Hematopoietic multipotent progenitor cell treated with erythropoietin and hydrocortisone succinate and interleukin-3 and kit ligand, for 15 days (in vitro differentiated cells): ENCODE data around the gene REC8.
A peak's percentile ranks its signal among the peaks of the same experiment; 100 is the strongest.

Experiments used
- DNase-seq: peaks from one replicate; pipeline ENCODE4 v3.0.0-alpha.2; 2015; ENCODE audit warnings: low spot score

REC8 gene

DNA sequence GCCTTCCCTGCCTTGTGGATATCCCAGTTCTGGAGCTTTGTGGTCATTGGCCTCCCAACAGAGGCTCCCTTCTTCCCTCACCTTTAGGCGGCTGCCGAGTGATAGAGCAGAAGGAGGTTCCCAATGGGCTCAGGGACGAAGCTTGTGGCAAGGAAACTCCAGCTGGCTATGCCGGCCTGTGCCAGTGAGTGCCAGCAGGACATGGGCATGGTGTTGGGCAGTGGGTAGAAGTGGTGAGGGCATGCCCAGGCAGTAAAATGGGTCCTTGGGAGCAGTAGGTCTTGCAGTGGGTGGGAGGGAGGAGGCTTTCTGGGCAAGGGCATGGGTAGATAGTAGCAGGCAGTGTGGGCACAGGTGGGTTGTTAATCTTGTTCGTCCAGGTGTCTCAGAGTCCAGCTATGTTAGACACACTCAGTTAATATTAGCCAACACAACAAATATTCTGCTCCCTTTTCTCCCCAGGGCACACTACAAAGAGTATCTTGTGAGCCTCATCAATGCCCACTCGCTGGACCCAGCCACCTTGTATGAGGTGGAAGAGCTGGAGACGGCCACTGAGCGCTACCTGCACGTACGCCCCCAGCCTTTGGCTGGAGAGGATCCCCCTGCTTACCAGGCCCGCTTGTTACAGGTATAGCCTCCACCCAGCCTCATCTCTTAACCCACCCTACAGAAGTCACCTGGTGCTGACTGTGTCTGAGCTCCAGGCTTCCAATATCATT, 11.9 kb upstream of the REC8 start:
- DNase-seq = no peak

DNA sequence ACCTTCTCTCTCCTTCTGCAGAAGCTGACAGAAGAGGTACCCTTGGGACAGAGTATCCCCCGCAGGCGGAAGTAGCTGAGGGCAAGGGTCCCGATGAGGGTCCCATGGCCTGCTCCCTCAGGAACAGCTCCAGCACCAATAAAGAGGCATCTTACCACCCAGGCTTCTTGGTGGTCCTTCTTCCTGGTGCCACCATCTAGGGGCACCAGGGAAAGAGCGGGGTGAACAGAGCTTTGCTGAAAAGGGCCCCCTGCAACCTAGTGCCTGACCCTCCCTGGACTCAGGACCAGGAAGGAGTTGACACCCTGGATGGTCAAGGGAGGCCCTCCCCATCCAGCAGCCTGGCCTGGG, 11.4 kb upstream of the REC8 start:
- DNase-seq = no peak

DNA sequence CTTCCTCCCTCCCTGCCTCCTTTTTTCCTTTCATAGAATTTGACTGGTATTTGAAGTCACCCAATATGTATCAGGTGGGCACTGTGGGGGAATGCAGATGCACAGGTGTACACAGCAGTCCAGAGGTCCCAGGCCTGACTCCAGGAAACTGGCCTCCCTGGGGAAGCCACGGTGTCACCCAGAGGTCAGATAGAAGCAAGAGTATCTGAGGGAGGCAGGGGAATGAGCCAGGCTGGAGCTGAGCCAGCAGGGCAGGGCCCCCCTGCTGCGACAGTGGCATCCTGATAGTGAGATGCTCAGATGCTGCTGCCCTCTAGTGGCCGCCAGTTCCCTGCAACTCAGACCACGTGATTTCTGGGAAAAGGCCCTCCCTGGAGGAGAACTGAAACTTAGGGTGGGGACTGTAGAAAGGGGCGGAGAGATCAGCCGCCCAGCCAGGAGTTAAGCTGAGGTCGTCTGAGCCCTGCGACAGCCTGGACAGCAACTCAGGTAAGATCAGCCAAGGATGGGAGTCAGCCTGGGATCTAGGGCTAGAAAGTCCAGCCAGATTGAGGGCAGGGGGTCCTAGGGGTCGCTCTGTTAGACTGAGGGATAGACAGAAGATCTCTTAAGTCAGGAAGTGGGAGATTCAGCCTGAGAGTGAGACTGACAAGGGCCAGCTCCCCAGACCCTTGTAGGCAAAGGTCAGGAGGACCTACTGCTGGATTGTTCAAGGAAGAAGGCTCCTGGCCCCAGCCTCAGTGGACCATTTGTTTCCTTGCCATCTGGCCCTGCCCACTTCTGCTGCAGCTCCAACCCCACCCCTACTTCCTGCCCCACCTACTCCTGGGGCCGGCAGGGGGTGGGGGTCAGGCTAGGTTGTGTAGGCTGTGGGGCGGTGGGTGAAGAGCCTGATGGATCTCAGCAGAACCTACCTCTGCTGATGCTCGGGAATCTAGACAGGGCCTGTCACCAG, 10.8 kb upstream of the REC8 start, which contains the start of gene IRF9:
Gene IRF9, plus strand, starts transcription at position 416 of the 955 bp plus-strand sequence. CDS start 880 bp downstream, outside the sequence.
- peak; percentile 99 for DNase-seq

DNA sequence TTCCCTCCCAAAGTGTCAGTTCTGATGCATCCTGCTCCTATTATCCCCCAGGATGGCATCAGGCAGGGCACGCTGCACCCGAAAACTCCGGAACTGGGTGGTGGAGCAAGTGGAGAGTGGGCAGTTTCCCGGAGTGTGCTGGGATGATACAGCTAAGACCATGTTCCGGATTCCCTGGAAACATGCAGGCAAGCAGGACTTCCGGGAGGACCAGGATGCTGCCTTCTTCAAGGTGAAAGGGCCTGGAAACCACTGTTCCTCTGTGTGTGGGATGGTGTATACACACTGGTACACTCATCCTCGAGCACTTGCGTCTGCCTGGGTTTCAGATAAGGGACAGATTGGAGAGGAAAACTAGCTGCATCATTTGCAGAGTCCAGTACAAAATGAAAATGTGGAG, 9.8 kb upstream of the REC8 start:
- peak; percentile 45 for DNase-seq

DNA sequence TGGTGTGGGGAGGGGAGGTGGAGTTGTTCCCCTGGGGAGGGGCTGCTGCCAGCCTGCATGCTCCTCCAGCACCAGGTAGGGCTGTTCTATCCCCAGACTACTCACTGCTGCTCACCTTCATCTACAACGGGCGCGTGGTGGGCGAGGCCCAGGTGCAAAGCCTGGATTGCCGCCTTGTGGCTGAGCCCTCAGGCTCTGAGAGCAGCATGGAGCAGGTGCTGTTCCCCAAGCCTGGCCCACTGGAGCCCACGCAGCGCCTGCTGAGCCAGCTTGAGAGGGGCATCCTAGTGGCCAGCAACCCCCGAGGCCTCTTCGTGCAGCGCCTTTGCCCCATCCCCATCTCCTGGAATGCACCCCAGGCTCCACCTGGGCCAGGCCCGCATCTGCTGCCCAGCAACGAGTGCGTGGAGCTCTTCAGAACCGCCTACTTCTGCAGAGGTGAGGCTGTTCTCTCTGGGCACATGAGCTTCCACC, 7.3 kb upstream of the REC8 start:
- no peak for DNase-seq

DNA sequence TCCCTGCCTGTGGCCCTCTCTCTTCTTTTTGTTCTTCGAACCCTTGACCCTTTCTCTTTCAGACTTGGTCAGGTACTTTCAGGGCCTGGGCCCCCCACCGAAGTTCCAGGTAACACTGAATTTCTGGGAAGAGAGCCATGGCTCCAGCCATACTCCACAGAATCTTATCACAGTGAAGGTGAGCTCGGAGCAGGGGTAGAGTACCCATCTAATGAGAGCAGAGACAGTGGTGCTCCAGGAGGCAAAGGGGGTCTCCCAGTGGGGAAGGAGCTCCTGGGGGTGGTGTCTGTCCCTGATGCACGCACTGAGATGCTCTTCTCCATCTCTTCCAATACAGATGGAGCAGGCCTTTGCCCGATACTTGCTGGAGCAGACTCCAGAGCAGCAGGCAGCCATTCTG, 6.1 kb upstream of the REC8 start:
- no peak for DNase-seq

DNA sequence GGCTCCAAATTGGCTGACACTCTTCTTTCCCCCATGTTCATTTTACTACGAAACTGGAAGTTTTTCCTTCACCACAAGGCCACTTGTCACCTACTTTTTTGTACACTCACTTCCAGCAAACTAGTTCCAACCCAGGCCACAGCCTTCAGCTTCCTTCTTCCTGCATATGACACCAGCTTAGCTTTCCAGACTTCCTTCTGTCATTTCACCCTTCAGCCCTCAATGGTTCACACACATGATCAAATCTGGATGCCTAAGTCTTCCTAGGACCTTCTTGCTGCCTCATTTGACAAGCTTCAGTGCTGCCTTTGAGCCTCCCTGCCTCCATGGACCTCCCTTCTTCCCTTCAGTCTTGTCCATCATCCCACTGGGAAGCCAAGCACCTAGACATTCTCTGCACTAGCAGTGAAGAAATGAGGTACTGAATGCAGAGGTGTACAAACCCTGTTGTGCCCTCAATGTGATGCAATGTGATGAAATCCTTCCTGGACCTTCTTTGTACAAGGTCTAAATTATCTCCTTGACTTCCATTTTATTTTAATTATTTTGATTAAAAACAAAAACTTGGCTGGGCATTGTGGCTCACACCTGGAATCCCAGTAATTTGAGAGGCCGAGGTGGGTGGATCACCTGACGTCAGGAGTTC, 4.3 kb upstream of the REC8 start:
- peak; percentile 30 for DNase-seq

DNA sequence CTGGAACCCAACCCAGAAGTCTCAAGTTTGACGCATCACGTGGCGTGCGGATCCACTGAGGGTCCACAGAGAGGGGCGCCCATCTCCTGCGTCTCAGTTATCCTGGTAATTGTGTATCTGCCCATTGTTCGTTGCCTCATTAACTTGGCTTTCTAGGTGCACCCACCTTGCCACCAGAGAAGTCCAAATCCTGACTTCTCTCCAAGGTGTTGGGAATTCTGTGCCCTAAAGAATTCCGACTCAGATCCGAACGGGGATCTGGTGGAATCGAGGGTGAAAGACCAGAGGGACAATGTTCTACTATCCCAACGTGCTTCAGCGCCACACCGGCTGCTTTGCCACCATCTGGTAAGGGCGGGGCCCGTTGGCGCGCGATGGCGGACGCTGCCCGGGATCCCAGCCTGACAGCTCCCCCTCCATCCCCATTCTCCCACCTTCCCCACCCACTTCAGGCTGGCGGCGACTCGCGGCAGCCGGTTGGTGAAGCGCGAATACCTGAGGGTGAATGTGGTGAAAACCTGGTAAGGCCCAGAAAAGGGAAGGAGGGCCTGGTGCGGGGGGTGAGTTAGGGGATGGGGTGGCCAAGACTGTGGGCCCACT, 481 bp downstream of the REC8 start:
- DNase-seq = no peak

DNA sequence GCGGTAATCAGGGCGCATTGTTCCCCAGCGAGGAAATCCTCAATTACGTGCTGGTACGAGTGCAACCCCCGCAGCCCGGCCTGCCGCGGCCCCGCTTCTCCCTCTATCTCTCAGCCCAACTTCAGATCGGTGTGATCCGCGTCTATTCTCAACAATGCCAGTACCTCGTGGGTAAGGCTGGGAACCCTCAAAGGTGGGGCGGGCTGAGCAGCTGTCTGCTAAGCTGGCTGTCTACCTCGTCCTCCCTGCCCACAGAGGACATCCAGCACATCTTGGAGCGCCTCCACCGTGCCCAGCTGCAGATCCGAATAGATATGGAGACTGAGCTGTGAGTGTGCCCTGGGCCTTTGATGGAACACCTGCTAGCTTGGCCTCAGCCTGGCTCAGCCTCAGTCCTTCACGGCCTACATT, 996 bp downstream of the REC8 start:
- no peak for DNase-seq

DNA sequence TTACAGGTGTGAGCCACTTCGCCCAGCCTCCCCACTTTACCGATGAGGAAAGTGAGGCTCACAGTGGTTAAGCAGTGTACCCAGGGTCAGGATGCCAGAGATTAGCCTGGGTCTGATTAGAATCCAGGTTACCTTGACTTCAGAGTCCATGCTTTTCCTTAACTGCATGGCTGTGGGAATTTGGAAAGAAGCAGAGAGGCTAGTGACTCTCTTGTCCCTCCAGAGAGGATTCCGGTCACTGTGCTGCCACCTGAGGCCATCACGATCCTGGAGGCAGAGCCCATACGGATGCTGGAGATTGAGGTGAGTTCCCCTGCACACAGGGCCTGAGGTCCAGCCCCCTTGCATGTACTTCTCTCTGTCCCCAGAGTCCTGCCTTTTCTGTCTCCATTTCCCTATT, 4.7 kb downstream of the REC8 start:
- DNase-seq = no peak

DNA sequence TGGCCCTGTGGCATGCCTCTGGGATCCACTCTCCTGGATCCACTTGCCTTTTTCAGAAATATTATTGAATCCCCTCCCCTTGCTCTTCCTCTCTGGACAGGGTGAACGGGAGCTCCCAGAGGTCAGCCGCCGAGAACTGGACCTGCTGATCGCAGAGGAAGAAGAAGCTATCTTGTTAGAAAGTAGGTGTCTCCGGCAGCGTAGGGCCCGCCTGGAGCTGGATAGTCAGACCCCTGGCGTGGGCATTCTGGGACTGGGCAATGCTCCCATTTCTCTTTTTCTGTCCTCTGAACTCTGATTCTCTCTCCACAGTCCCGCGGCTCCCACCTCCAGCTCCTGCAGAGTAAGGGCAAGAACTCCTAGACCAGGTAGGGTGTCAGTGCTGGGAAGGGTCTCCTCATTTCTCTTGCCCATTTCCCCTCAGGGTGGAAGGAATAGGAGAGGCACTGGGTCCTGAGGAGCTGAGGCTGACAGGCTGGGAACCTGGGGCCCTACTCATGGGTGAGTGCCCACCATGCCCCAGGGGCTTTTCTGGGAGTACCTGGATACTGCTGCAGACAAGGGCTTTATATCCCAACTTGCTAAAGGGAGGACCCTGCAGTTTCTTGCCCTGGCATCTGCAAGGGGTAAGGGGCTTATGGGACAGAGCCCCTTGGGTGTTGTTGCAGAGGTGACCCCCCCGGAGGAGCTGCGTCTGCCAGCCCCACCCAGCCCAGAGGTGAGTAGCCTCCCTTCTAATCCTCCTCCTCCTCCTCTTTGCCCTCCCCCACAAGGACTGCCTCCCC, 5.4 kb downstream of the REC8 start:
- DNase-seq = no peak

DNA sequence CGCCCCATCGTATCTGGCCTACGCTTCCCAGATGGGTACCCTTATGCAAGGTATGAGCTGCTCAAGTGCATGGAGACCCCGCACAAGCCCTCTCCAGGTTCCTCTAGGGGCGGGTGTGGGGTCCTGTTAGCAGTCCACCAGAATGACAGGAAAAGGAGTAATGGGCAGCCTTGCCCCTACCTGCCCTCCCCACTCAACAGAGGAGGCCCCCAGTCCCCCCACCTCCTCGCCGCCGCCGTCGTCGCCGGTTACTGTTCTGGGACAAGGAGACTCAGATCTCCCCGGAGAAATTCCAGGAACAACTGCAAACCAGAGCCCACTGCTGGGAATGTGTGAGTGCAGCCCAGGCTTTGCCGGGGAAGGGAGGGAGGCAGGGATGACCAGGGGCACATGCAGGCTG, 6.0 kb downstream of the REC8 start:
- DNase-seq = no peak

DNA sequence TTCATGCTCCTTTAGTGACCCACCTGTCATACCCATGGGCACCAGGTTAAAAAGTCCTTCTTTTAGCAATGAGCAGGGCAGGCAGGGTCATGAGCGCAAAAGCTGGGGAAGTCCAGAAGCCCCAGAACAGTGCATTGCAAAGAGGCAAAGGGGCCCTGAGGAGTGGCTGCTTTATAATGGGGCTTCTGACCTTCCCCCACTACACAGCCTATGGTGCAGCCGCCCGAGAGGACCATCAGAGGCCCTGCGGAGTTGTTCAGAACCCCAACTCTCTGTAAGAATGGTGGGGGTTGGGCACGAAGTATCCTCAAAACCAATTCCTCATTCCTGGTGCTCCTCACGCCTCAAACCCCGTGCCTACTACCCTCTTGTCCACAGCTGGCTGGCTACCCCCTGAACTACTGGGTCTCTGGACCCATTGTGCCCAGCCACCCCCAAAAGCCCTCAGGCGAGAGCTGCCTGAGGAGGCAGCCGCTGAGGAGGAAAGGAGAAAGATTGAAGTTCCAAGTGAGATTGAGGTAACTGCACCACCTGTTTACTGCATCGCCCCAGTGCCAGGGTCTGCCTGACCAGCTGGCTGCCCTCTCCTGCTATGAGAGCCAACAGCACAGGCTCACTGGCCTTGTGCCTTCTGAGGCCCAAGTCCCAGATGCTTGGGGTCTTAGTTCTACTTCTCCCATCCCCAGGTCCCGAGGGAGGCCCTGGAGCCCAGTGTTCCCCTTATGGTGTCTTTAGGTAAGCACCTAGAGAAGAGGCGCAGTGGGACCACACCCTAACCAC, 6.7 kb downstream of the REC8 start:
- no peak for DNase-seq

DNA sequence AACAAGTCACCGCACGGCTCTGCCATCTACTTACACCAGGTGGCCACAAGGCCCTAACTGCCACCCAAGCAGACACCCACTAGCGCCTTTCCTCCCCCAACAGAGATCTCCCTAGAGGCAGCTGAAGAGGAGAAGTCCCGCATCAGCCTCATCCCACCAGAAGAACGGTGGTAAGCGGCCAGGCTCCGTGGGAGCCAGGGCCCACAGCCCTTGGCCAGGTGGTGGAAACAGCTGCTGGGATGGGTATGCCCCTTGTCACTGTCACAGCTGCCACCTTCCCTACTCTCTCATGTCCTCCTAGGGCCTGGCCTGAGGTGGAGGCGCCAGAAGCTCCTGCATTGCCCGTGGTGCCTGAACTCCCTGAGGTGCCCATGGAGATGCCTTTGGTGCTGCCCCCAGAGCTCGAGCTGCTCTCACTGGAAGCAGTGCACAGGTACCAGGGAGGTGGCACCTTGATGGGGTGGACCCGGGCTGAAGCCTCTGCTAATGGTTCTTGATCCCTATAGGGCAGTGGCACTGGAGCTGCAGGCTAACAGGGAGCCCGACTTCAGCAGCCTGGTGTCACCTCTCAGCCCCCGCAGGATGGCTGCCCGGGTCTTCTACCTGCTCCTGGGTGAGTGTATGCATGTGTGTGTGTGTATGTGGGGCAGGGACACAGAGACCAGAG, 7.5 kb downstream of the REC8 start:
- no peak for DNase-seq

DNA sequence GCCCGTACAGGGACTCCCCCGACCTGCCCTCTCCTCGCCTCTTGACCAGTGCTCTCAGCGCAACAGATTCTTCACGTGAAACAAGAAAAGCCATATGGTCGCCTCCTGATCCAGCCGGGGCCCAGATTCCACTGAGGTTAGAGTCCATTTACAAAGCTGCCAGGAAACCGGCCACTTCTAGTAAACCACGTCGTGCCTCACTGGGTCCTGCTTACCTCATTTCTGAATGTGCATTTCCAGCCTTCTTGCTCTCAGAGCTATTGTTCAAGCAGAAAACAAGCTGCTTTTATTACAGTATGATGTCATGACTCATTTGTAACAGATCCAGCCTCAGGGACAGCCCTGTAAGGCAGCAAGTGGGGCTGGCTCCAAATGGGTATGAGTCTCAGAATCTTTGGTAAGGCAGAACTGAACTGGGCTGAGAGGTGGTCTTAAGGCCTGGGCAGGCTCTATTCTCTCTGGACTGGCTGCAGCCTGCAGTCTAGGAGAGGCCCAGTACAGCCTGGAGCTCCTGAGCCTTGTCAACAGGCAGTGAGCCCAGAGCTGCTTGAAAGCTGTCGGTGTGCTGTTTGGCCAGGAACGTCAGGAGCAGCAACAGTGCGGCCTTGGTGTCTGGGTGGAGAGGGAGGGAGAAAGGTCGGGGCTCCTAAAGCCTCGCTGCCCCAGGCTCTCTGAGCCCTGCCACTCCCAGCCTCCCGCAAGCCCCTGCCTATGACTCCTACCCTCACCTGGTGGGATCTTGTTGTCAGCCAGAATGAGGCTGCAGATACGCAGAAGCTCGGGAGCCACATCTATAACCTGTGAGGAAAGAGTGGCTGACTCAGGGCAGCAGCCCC, 8.3 kb downstream of the REC8 start:
- no peak for DNase-seq

DNA sequence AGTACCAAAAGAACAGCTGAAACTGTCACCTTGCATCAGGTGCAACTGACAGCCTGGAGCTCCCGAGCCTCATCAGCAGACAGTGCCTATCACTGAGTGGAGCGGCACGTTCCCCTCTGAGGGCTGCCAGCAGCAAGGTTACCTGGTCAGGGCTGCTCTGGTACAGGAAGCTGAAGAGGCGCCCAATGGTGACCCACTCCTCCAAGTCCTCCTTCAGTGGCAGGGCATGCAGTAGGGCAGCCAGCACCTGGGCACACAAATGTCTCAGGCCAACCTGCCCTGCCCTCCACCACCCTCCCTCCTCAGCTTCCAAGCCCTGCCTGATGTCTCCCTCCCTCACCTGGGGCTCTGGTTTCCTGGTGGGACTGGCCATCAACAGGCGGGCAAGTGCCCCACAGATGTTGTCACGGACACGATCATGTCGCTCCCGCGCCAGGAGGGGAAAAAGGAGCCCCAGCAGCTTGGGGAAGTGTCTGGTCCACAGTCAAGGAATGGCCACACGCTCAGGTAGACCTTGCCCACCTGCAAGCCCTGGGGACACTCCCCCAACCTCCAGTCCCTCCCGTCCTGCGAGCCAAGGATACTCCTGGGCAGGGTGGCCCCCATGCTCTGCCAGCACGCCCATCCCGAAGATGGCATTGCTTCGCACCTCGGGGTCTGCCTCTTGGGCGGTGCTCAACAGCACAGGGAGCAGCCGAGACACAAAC, 9.6 kb downstream of the REC8 start:
- no peak for DNase-seq

DNA sequence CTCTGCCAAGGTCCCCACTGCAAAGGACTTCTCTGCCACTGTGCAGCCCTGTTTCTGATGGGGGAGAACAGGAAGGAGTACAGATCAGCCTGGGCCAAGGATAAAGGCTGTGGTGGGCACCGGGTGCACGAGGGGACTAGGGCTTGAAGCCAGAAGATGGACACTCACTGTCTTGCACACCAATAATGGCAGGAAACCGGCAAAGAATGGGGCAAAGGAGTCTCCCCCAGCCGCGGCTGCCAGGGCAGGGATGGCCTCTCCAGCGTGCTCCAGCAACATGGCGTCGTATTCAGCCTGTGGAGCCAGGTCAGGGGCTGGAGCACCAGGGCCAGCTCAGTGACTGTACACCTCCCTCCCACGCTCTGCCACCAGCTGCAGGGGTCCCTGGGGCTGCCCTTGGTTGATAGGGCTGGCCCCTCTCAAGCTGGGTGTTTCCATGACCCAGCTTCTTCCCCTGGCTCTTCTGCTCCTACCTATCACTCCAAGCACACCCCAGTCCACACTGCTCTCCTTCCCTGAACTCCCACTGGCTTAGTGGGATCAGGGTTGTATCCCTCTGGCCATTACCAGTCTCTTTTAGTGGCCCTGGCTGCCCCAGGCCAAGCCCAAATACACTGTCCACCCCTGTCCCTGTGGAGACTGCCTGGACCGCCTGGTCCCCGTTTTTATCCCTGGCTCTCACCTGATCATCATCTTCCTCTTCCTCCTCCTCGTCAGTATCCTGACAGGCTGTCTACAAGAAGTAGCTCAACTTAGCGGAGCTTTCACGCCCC, 10.4 kb downstream of the REC8 start:
- no peak for DNase-seq

DNA sequence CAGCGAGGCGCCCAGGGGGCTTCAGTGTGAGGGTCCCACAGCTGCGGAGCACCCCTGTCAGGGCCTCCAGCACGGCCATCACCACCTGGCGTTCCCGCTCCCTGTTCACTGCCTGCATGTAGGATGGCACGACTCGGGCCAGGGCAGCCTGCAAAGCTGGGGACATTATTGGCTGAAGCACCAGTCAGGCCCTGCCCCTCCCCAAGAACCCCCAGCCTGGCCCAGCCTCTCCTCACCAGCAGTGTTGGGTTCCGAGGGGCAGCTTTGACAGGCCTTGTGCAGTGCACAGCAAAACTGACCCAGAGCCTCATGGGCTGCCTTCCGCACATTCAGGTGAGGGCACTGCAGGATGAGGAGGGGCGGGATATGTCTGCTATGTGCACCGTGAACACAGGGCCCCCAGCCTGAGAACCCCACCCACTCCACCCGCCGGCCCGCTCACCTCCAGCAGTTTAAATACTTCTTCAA, 11.2 kb downstream of the REC8 start:
- no peak for DNase-seq
